ENCODE measurements around the gene MICAL3. TPM values are rescaled to one million over a fixed set of nuclear protein-coding genes. Genes with fewer than 3 reads are reported as not detected.
"Not testable (repeated sequence)": the region's sequence is repeated elsewhere in the genome, so short reads cannot be mapped to it uniquely, and the experiment has no call there.

Gene MICAL3
- total RNA-seq, 1 donor from 2014 or later = 33.6 TPM

- Histone ChIP-seq H3K4me3 (no peak overlapping the region), H2AFZ (replicated peaks) (no peak overlapping the region), H3K9ac (no peak overlapping the region), H3K4me1 (peaks cover 7% of the 10 kb centered on the region), H3K27ac (no peak overlapping the region), H3K36me3 (no peaks in the 10 kb centered on the region), H4K20me1 (ENCODE audit: low read depth) (peaks cover 15% of the 10 kb centered on the region), H3K4me2 (no peak overlapping the region), H3F3A (ENCODE audit: low read depth) (peaks cover 12% of the 10 kb centered on the region), H3K27me3 (peaks cover 71% of the 10 kb centered on the region), H3K9me3 (ENCODE audit: low read depth) (no peaks in the 10 kb centered on the region), H3K79me2 (ENCODE audit: low read depth) (no peaks in the 10 kb centered on the region)
- H3K4me3 Mint-ChIP-seq = peak overlapping the region; percentile 74
- H3K27ac Mint-ChIP-seq = no peak overlapping the region
- no peaks in the 10 kb centered on the region for H3K36me3 Mint-ChIP-seq
- peaks cover 18% of the 10 kb centered on the region for H3K4me1 Mint-ChIP-seq
- H3K27me3 Mint-ChIP-seq (ENCODE audit: insufficient read depth, low read depth) = peaks cover 54% of the 10 kb centered on the region
- no peak for TF ChIP-seq EZH2phosphoT487 (IDR thresholded peaks at IDR 0.05)
- TF ChIP-seq CTCF (IDR thresholded peaks at IDR 0.05) = no peak
- no peak for TF ChIP-seq EZH2 (IDR thresholded peaks at IDR 0.05)
- DNase-seq (ENCODE audit: low spot score) = no peak
- no peaks in the 10 kb centered on the region for H3K9me3 Mint-ChIP-seq
These were observed 1.5 kb downstream of the MICAL3 start for GRCh38 chr22:18022876-18023275.

GRCh38 chr22:18021431-18021830 is 2.9 kb downstream of the MICAL3 start:
- Histone ChIP-seq H3K9me3 (ENCODE audit: low read depth) (no peaks in the 10 kb centered on the region), H3K4me3 (no peak overlapping the region), H3K79me2 (ENCODE audit: low read depth) (no peaks in the 10 kb centered on the region), H4K20me1 (ENCODE audit: low read depth) (peaks cover 15% of the 10 kb centered on the region), H2AFZ (replicated peaks) (no peak overlapping the region), H3K36me3 (no peaks in the 10 kb centered on the region), H3K4me2 (no peak overlapping the region), H3K27ac (no peak overlapping the region), H3F3A (ENCODE audit: low read depth) (peaks cover 12% of the 10 kb centered on the region), H3K27me3 (peaks cover 56% of the 10 kb centered on the region), H3K9ac (no peak overlapping the region), H3K4me1 (peaks cover 7% of the 10 kb centered on the region)
- TF ChIP-seq CTCF (IDR thresholded peaks at IDR 0.05) (no peak), EZH2 (IDR thresholded peaks at IDR 0.05) (no peak), EZH2phosphoT487 (IDR thresholded peaks at IDR 0.05) (no peak)
- H3K27ac Mint-ChIP-seq = no peak overlapping the region
- no peaks in the 10 kb centered on the region for H3K9me3 Mint-ChIP-seq
- peaks cover 18% of the 10 kb centered on the region for H3K4me1 Mint-ChIP-seq
- no peak for DNase-seq (ENCODE audit: low spot score)
- no peaks in the 10 kb centered on the region for H3K36me3 Mint-ChIP-seq
- H3K27me3 Mint-ChIP-seq (ENCODE audit: insufficient read depth, low read depth) = peaks cover 42% of the 10 kb centered on the region
- no peak overlapping the region for H3K4me3 Mint-ChIP-seq

GRCh38 chr22:18020743-18021142 is 3.6 kb downstream of the MICAL3 start:
- H3K27me3 Mint-ChIP-seq (ENCODE audit: insufficient read depth, low read depth) = peaks cover 36% of the 10 kb centered on the region
- H3K36me3 ChIP-seq; H3K4me1 ChIP-seq; H2AFZ ChIP-seq (replicated peaks); H3K4me2 ChIP-seq; H3K9me3 ChIP-seq (ENCODE audit: low read depth); H3K4me3 ChIP-seq; H3K36me3 Mint-ChIP-seq; H3K27ac Mint-ChIP-seq; DNase-seq (ENCODE audit: low spot score); H3K9me3 Mint-ChIP-seq; H3K4me3 Mint-ChIP-seq; H3K27ac ChIP-seq; H3K79me2 ChIP-seq (ENCODE audit: low read depth); H3K9ac ChIP-seq: not testable (repeated sequence)
- peaks cover 12% of the 10 kb centered on the region for H3F3A ChIP-seq (ENCODE audit: low read depth)
- H3K27me3 ChIP-seq = peaks cover 50% of the 10 kb centered on the region
- H4K20me1 ChIP-seq (ENCODE audit: low read depth) = peaks cover 15% of the 10 kb centered on the region
- peaks cover 18% of the 10 kb centered on the region for H3K4me1 Mint-ChIP-seq

- H3K4me2 ChIP-seq = no peak overlapping the region
- H3K36me3 Mint-ChIP-seq = no peaks in the 10 kb centered on the region
- no peaks in the 10 kb centered on the region for H3K36me3 ChIP-seq
- no peak overlapping the region for H3K4me3 ChIP-seq
- no peaks in the 10 kb centered on the region for H4K20me1 ChIP-seq (ENCODE audit: low read depth)
- H3K4me1 Mint-ChIP-seq = peaks cover 10% of the 10 kb centered on the region
- no peak overlapping the region for H3K4me3 Mint-ChIP-seq
- peaks cover 2% of the 10 kb centered on the region for H3K27me3 Mint-ChIP-seq (ENCODE audit: insufficient read depth, low read depth)
- no peaks in the 10 kb centered on the region for H3K4me1 ChIP-seq
- no peak overlapping the region for H3K27ac ChIP-seq
- H3K79me2 ChIP-seq (ENCODE audit: low read depth) = no peaks in the 10 kb centered on the region
- no peaks in the 10 kb centered on the region for H3F3A ChIP-seq (ENCODE audit: low read depth)
- TF ChIP-seq EZH2phosphoT487 (IDR thresholded peaks at IDR 0.05) (no peak), CTCF (IDR thresholded peaks at IDR 0.05) (no peak), EZH2 (IDR thresholded peaks at IDR 0.05) (no peak)
- no peaks in the 10 kb centered on the region for H3K9me3 ChIP-seq (ENCODE audit: low read depth)
- no peak for DNase-seq (ENCODE audit: low spot score)
- no peaks in the 10 kb centered on the region for H3K9me3 Mint-ChIP-seq
- no peak overlapping the region for H2AFZ ChIP-seq (replicated peaks)
- no peaks in the 10 kb centered on the region for H3K27me3 ChIP-seq
- H3K27ac Mint-ChIP-seq = no peak overlapping the region
- H3K9ac ChIP-seq = no peak overlapping the region
These were observed 10.4 kb downstream of the MICAL3 start for GRCh38 chr22:18013947-18014346.

All from neural progenitor cell (in vitro differentiated cells).